ENCODE measurements around the gene PXMP4.

DNA sequence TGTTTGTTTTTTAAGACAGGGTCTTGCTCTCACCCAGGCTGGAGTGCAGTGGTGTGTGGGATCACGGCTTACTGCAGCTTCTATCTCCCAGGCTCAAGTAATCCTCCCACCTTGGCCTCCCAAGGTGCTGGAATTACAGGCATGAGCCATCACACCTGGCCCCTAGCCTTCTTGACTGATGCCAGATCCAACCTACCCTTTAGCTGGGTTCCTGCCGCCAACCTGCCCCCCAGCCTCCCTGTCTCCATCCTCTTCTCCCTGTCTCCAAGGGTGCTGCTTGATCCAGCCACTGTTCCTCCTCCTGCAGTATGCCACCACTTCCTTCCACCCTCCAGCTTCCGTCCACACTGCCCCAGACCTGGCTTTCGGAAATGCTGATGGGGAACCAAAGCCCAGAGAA is 61.2 kb downstream of the PXMP4 start:
- TF ChIP-seq, protein P1, sequence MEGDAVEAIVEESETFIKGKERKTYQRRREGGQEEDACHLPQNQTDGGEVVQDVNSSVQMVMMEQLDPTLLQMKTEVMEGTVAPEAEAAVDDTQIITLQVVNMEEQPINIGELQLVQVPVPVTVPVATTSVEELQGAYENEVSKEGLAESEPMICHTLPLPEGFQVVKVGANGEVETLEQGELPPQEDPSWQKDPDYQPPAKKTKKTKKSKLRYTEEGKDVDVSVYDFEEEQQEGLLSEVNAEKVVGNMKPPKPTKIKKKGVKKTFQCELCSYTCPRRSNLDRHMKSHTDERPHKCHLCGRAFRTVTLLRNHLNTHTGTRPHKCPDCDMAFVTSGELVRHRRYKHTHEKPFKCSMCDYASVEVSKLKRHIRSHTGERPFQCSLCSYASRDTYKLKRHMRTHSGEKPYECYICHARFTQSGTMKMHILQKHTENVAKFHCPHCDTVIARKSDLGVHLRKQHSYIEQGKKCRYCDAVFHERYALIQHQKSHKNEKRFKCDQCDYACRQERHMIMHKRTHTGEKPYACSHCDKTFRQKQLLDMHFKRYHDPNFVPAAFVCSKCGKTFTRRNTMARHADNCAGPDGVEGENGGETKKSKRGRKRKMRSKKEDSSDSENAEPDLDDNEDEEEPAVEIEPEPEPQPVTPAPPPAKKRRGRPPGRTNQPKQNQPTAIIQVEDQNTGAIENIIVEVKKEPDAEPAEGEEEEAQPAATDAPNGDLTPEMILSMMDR (conservative IDR thresholded peaks at IDR 0.05), result no peak
- no peak for TF ChIP-seq EZH2 (IDR thresholded peaks at IDR 0.05; ENCODE audit: low read depth)

Data from PC-9 (cell line).